PFSK-1 (cell line): Measurements from ENCODE around the gene SERGEF.

ENCODE experiments used
- POLR2AphosphoS5 ChIP-seq: IDR thresholded peaks from 2 replicates; pipeline ENCODE4 v1.6.1; 2012; ENCODE audit warnings: low read depth, mild to moderate bottlenecking, control low read depth, low read length, moderate library complexity
- TF ChIP-seq, protein P1 (sequence below), 2 experiments: IDR thresholded peaks; 2 replicates each; pipeline versions ENCODE4 v1.6.1 to v1.8.0; 2011 to 2012; ENCODE audit warnings: low read depth in 2 of 2, low read length in 2 of 2, control low read depth in 1 of 2, inconsistent platforms in 1 of 2, mild to moderate bottlenecking in 1 of 2, moderate library complexity in 1 of 2; ENCODE audit not compliant: insufficient read depth in 1 of 2

DNA sequence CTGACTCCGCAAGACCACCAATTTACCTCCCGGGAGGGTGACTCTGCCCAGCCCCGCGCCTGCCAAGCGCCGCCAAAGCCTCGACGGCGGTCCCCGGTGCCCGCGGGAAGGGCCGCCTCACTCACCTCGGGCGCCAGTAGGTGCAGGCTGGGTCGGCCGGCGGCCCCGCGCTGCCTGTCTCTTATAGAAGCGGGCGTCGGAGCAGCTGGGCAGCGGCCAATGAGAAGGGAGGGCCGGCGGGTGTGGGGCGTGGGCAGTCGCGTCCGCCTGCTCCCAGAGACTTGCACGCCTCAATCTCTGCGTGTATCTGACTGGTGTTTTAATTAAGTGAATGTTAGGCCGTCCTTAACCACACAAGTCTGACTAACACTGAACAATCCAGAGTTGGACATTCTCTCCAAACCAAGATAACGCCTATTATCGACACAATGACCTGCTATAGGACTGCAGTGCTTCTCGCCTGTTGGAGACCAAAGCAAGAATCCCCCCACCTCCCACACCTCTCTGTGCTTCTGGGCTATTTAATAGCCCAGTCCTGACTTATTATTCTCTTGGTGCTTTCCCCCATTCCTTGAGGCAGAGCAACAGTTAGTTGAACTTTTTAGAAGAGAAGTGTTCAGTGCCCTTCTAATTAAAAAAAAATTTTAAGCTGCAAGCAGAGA lies 33.4 kb upstream of the SERGEF start, which contains the start of gene TPH1:
- no peak for TF ChIP-seq POLR2AphosphoS5
- TF ChIP-seq, protein P1, sequence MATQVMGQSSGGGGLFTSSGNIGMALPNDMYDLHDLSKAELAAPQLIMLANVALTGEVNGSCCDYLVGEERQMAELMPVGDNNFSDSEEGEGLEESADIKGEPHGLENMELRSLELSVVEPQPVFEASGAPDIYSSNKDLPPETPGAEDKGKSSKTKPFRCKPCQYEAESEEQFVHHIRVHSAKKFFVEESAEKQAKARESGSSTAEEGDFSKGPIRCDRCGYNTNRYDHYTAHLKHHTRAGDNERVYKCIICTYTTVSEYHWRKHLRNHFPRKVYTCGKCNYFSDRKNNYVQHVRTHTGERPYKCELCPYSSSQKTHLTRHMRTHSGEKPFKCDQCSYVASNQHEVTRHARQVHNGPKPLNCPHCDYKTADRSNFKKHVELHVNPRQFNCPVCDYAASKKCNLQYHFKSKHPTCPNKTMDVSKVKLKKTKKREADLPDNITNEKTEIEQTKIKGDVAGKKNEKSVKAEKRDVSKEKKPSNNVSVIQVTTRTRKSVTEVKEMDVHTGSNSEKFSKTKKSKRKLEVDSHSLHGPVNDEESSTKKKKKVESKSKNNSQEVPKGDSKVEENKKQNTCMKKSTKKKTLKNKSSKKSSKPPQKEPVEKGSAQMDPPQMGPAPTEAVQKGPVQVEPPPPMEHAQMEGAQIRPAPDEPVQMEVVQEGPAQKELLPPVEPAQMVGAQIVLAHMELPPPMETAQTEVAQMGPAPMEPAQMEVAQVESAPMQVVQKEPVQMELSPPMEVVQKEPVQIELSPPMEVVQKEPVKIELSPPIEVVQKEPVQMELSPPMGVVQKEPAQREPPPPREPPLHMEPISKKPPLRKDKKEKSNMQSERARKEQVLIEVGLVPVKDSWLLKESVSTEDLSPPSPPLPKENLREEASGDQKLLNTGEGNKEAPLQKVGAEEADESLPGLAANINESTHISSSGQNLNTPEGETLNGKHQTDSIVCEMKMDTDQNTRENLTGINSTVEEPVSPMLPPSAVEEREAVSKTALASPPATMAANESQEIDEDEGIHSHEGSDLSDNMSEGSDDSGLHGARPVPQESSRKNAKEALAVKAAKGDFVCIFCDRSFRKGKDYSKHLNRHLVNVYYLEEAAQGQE (IDR thresholded peaks at IDR 0.05; ENCODE audit: insufficient read depth in 1 of 2, low read depth in 2 of 2, low read length in 2 of 2), result no peak
